Activated naive CD4-positive, alpha-beta T cell treated with anti-CD3 and anti-CD28 coated beads, Interleukin-2, amount 50 U/mL, for 24 hours (primary cell): ENCODE measurements around the gene MRPL50.
A peak's percentile ranks its signal among the peaks of the same experiment; 100 is the strongest.

Experiments
- H3K27ac Mint-ChIP-seq: one replicate; pipeline ENCODE4 v1.8.0; 2021; ENCODE audit warnings: mild to moderate bottlenecking, mixed read lengths
- H3K27me3 Mint-ChIP-seq: one replicate; pipeline ENCODE4 v1.8.0; 2021; ENCODE audit warnings: mixed read lengths
- H3K36me3 Mint-ChIP-seq: one replicate; pipeline ENCODE4 v1.8.0; 2021; ENCODE audit warnings: mixed read lengths
- H3K4me1 Mint-ChIP-seq: one replicate; pipeline ENCODE4 v1.8.0; 2021; ENCODE audit warnings: mixed read lengths
- H3K4me3 Mint-ChIP-seq: one replicate; pipeline ENCODE4 v1.8.0; 2021; ENCODE audit warnings: mild to moderate bottlenecking, mixed read lengths
- H3K9me3 Mint-ChIP-seq: one replicate; pipeline ENCODE4 v1.8.0; 2021; ENCODE audit warnings: mixed read lengths

Gene MRPL50

GRCh38 chr9:101427957-101428655 is 29.7 kb upstream of the MRPL50 start:
- Mint-ChIP-seq H3K27ac (no peak overlapping the region), H3K9me3 (peaks cover 13% of the 10 kb centered on the region)

GRCh38 chr9:101427358-101427757 is 28.9 kb upstream of the MRPL50 start:
- no peak overlapping the region for H3K4me3 Mint-ChIP-seq
- H3K36me3 Mint-ChIP-seq, result peaks cover 5% of the 10 kb centered on the region
- H3K4me1 Mint-ChIP-seq, result no peaks in the 10 kb centered on the region
- peaks cover 14% of the 10 kb centered on the region for H3K9me3 Mint-ChIP-seq
- peaks cover 4% of the 10 kb centered on the region for H3K27me3 Mint-ChIP-seq
- no peak overlapping the region for H3K27ac Mint-ChIP-seq

More at GRCh38 chr9:101427957-101428655, 29.7 kb upstream of the MRPL50 start:
- peaks cover 6% of the 10 kb centered on the region for H3K27me3 Mint-ChIP-seq
- no peak overlapping the region for H3K4me3 Mint-ChIP-seq
- no peaks in the 10 kb centered on the region for H3K4me1 Mint-ChIP-seq
- H3K36me3 Mint-ChIP-seq, result peaks cover 4% of the 10 kb centered on the region

GRCh38 chr9:101421653-101422065 is 23.2 kb upstream of the MRPL50 start:
- Mint-ChIP-seq H3K4me1 (no peaks in the 10 kb centered on the region), H3K27ac (no peak overlapping the region), H3K9me3 (peaks cover 25% of the 10 kb centered on the region), H3K27me3 (no peaks in the 10 kb centered on the region), H3K4me3 (no peak overlapping the region), H3K36me3 (peaks cover 28% of the 10 kb centered on the region)

GRCh38 chr9:101419863-101420262 is 21.4 kb upstream of the MRPL50 start:
- H3K4me1 Mint-ChIP-seq, result no peaks in the 10 kb centered on the region
- H3K4me3 Mint-ChIP-seq, result no peak overlapping the region
- H3K9me3 Mint-ChIP-seq, result peaks cover 32% of the 10 kb centered on the region
- no peak overlapping the region for H3K27ac Mint-ChIP-seq
- H3K27me3 Mint-ChIP-seq, result no peaks in the 10 kb centered on the region
- H3K36me3 Mint-ChIP-seq, result peaks cover 34% of the 10 kb centered on the region

DNA sequence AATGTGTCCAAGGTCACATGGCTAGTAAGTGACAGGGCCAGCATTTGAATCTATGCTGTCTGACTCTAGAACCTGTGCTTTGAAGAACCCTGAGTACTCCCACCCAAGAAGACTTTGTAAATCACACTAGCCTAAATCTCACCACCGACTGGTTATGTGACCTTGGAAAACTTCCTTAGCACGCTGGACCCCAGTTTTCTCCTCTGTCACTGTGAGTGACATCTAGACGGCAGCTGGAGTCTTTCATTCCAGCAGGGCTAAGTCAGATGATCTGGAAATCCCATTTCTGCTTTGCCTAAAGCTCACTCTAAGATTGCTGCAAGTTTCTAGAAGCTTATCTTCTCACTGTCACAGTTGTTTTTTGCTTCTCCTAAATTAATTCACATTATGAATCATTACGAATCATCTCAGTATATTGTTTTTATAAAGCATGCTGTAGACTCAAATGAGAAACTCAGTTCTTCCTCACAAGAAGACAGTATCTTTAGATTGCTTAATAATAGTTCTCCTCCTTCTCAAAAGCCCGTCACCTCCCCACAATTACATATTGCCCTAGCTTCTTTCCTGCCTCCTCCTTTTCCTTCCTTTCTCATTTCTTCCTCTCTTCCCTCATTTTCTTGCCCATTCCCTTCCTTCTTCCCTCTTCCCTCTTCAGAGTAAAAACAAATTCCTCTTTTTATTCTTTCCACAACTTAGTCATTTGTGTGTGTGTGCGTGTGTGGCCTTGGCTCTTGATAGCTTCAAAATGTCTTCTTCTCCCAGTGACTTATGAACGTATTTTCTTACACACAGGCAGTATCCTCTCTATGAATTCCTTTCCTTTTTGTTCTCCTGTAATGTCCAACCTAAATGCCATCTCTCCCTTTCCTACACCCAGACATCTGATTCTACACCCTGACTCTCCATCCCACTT is 20.4 kb upstream of the MRPL50 start:
- H3K9me3 Mint-ChIP-seq, result peaks cover 36% of the 10 kb centered on the region
- H3K4me3 Mint-ChIP-seq, result no peak overlapping the region
- peaks cover 40% of the 10 kb centered on the region for H3K36me3 Mint-ChIP-seq
- no peaks in the 10 kb centered on the region for H3K27me3 Mint-ChIP-seq
- H3K27ac Mint-ChIP-seq, result no peak overlapping the region
- H3K4me1 Mint-ChIP-seq, result peaks cover 3% of the 10 kb centered on the region

DNA sequence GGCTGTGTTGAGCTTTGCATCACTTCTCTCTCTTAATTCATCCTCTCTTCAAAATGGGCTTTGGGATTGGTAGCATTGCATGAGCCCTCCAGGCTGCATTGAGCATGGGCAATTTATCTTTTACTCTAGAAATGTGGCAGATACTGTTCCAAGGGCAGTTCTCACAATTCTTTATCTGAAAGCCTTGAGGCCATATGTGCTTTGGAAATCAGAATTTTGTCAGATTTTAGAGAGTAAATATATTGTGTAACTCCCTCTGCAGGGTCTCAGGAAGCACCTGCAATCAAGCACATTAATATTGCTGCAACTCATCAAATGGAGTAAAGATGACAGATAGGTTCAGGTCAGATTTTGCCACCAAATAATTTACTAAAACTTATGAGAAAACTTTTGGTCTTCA is 19.6 kb upstream of the MRPL50 start:
- no peaks in the 10 kb centered on the region for H3K27me3 Mint-ChIP-seq
- H3K27ac Mint-ChIP-seq, result no peak overlapping the region
- H3K4me3 Mint-ChIP-seq, result no peak overlapping the region
- H3K4me1 Mint-ChIP-seq, result peaks cover 3% of the 10 kb centered on the region
- peaks cover 42% of the 10 kb centered on the region for H3K36me3 Mint-ChIP-seq
- H3K9me3 Mint-ChIP-seq, result peaks cover 34% of the 10 kb centered on the region

GRCh38 chr9:101417389-101417788 is 19.0 kb upstream of the MRPL50 start:
- H3K27me3 Mint-ChIP-seq, result no peaks in the 10 kb centered on the region
- peaks cover 3% of the 10 kb centered on the region for H3K4me1 Mint-ChIP-seq
- H3K27ac Mint-ChIP-seq, result no peak overlapping the region
- H3K36me3 Mint-ChIP-seq, result peaks cover 46% of the 10 kb centered on the region
- H3K4me3 Mint-ChIP-seq, result no peak overlapping the region
- peaks cover 38% of the 10 kb centered on the region for H3K9me3 Mint-ChIP-seq

GRCh38 chr9:101415578-101415977 is 17.2 kb upstream of the MRPL50 start:
- no peak overlapping the region for H3K4me3 Mint-ChIP-seq
- no peaks in the 10 kb centered on the region for H3K27me3 Mint-ChIP-seq
- peaks cover 38% of the 10 kb centered on the region for H3K9me3 Mint-ChIP-seq
- H3K4me1 Mint-ChIP-seq, result peaks cover 3% of the 10 kb centered on the region
- H3K27ac Mint-ChIP-seq, result no peak overlapping the region
- H3K36me3 Mint-ChIP-seq, result peaks cover 46% of the 10 kb centered on the region

GRCh38 chr9:101414839-101415238 is 16.4 kb upstream of the MRPL50 start:
- no peak overlapping the region for H3K4me3 Mint-ChIP-seq
- no peaks in the 10 kb centered on the region for H3K27me3 Mint-ChIP-seq
- peaks cover 46% of the 10 kb centered on the region for H3K36me3 Mint-ChIP-seq
- H3K4me1 Mint-ChIP-seq, result peaks cover 3% of the 10 kb centered on the region
- H3K9me3 Mint-ChIP-seq, result peaks cover 38% of the 10 kb centered on the region
- no peak overlapping the region for H3K27ac Mint-ChIP-seq

DNA sequence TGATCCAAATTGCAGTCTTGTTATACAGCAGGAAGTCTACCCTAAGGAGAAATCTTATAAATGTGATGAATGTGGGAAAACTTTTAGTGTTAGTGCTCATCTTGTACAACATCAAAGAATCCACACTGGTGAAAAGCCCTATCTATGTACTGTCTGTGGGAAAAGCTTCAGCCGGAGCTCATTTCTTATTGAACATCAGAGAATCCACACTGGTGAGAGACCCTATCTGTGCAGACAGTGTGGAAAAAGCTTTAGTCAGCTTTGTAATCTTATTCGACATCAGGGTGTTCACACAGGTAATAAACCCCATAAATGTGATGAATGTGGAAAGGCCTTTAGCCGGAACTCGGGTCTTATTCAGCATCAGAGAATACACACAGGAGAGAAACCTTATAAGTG is 10.7 kb upstream of the MRPL50 start:
- Mint-ChIP-seq H3K27ac (peak overlapping the region; percentile 35), H3K9me3 (peaks cover 42% of the 10 kb centered on the region), H3K4me1 (no peaks in the 10 kb centered on the region), H3K36me3 (peaks cover 65% of the 10 kb centered on the region), H3K27me3 (no peaks in the 10 kb centered on the region), H3K4me3 (no peak overlapping the region)

- H3K4me1 Mint-ChIP-seq, result peaks cover 4% of the 10 kb centered on the region
- H3K4me3 Mint-ChIP-seq, result no peak overlapping the region
- peaks cover 67% of the 10 kb centered on the region for H3K36me3 Mint-ChIP-seq
- H3K27me3 Mint-ChIP-seq, result no peaks in the 10 kb centered on the region
- peaks cover 42% of the 10 kb centered on the region for H3K9me3 Mint-ChIP-seq
- H3K27ac Mint-ChIP-seq, result no peak overlapping the region
Observed at GRCh38 chr9:101408374-101409078, 10.1 kb upstream of the MRPL50 start.

GRCh38 chr9:101403516-101404285 is 5.3 kb upstream of the MRPL50 start:
- H3K9me3 Mint-ChIP-seq, result peaks cover 49% of the 10 kb centered on the region
- no peak overlapping the region for H3K27ac Mint-ChIP-seq
- H3K4me3 Mint-ChIP-seq, result no peak overlapping the region

DNA sequence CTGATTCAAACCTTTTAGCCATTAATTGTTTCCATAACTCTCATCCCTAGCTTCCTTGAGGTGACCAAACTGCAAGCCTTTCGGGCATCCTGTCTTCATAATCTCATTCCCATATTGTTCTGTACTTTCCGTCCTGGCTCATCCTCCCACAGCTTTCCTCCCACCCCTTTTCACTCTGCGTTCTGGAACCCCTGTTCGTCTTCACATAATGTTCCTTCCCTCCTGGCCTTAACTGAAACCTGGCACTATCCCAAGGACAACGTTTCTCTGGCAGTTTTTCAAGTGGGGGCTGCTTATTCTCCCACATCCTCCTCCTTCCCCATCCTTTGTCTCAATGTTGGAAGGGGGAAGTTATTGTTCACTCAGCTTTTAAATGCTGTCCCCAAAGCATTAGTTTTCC is 1.7 kb upstream of the MRPL50 start:
- peaks cover 61% of the 10 kb centered on the region for H3K36me3 Mint-ChIP-seq
- peak overlapping the region; percentile 98 for H3K4me3 Mint-ChIP-seq
- no peaks in the 10 kb centered on the region for H3K27me3 Mint-ChIP-seq
- peaks cover 65% of the 10 kb centered on the region for H3K4me1 Mint-ChIP-seq
- peaks cover 30% of the 10 kb centered on the region for H3K9me3 Mint-ChIP-seq
- H3K27ac Mint-ChIP-seq, result peak overlapping the region; percentile 68

More at GRCh38 chr9:101403516-101404285, 5.3 kb upstream of the MRPL50 start:
- Mint-ChIP-seq H3K4me1 (peaks cover 39% of the 10 kb centered on the region), H3K36me3 (peaks cover 78% of the 10 kb centered on the region), H3K27me3 (no peaks in the 10 kb centered on the region)

GRCh38 chr9:101399643-101399970 is 1.2 kb upstream of the MRPL50 start:
- Mint-ChIP-seq H3K27me3 (no peaks in the 10 kb centered on the region), H3K36me3 (peaks cover 59% of the 10 kb centered on the region), H3K27ac (peak overlapping the region; percentile 100), H3K4me1 (peaks cover 71% of the 10 kb centered on the region), H3K9me3 (peaks cover 25% of the 10 kb centered on the region), H3K4me3 (peak overlapping the region; percentile 98)
